ENCODE results near the gene TBCEL. TPM values are rescaled to one million over a fixed set of nuclear protein-coding genes. Genes with fewer than 3 reads are reported as not detected.

TBCEL gene
- total RNA-seq, 1 donor from 2014 or later, result 11.1 TPM

DNA sequence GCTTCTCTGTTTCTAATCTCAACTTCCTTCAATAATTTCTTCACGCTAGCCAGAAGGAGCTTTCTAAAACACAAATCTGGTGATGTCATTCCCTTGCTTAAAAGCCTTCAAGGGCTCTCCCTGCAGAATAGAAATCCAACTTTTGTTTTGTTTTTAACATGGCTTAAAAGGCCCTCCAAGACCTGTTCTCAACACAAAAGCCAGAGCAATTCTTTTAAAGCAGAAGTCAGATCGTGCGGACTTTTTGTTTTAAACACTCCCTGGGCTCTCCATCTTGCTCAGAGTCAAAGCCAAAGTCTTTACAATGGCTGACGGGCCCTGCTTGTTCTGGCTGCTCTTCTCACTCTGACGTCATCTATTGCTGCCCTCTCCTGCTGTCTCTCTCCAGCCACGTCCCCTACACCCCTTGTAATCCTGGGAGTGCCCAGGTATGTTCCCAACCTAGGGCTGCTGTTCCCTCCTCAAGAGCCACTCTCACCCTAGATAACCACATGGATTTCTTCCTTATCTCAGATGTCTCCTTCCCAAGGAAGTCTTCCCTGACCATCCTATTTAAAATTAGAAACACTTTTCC is 99.7 kb downstream of the TBCEL start:
- H3K4me1 Mint-ChIP-seq (ENCODE audit: low read depth), result no peaks in the 10 kb centered on the region
- H3K9me3 Mint-ChIP-seq, result peaks cover 8% of the 10 kb centered on the region
- no peak for DNase-seq (ENCODE audit: low spot score)
- H3K4me3 Mint-ChIP-seq, result no peak overlapping the region
- peaks cover 4% of the 10 kb centered on the region for H3K27me3 Mint-ChIP-seq (ENCODE audit: insufficient read depth)
- H3K27ac Mint-ChIP-seq, result no peak overlapping the region
- intact Hi-C loops (cut with micrococcal nuclease), result no loop called here
- peaks cover 1% of the 10 kb centered on the region for H3K36me3 Mint-ChIP-seq (ENCODE audit: low read depth)

- peaks cover 1% of the 10 kb centered on the region for H3K36me3 Mint-ChIP-seq (ENCODE audit: low read depth)
- H3K27ac Mint-ChIP-seq, result no peak overlapping the region
- H3K9me3 Mint-ChIP-seq, result peaks cover 8% of the 10 kb centered on the region
- H3K4me1 Mint-ChIP-seq (ENCODE audit: low read depth), result no peaks in the 10 kb centered on the region
- no peak for DNase-seq (ENCODE audit: low spot score)
- intact Hi-C loops (cut with micrococcal nuclease), result no loop called here
- peaks cover 2% of the 10 kb centered on the region for H3K27me3 Mint-ChIP-seq (ENCODE audit: insufficient read depth)
- no peak overlapping the region for H3K4me3 Mint-ChIP-seq
These were observed 103.9 kb downstream of the TBCEL start for GRCh38 chr11:121127809-121128208.

- Mint-ChIP-seq H3K9me3 (no peaks in the 10 kb centered on the region), H3K4me1 (ENCODE audit: low read depth) (no peaks in the 10 kb centered on the region), H3K36me3 (ENCODE audit: low read depth) (no peaks in the 10 kb centered on the region), H3K4me3 (no peak overlapping the region), H3K27me3 (ENCODE audit: insufficient read depth) (no peaks in the 10 kb centered on the region), H3K27ac (no peak overlapping the region)
- intact Hi-C loops (cut with micrococcal nuclease), result no loop called here
- DNase-seq (ENCODE audit: low spot score), result no peak
These were observed 105.7 kb downstream of the TBCEL start for GRCh38 chr11:121129362-121130340.

GRCh38 chr11:121131656-121132055 is 107.8 kb downstream of the TBCEL start:
- no peak for DNase-seq (ENCODE audit: low spot score)
- H3K4me3 Mint-ChIP-seq, result no peak overlapping the region
- H3K27ac Mint-ChIP-seq, result no peak overlapping the region
- H3K27me3 Mint-ChIP-seq (ENCODE audit: insufficient read depth), result no peaks in the 10 kb centered on the region
- H3K4me1 Mint-ChIP-seq (ENCODE audit: low read depth), result no peaks in the 10 kb centered on the region
- intact Hi-C loops (cut with micrococcal nuclease), result no loop called here
- no peaks in the 10 kb centered on the region for H3K36me3 Mint-ChIP-seq (ENCODE audit: low read depth)
- no peaks in the 10 kb centered on the region for H3K9me3 Mint-ChIP-seq

GRCh38 chr11:121132211-121132976 is 108.5 kb downstream of the TBCEL start:
- no peak overlapping the region for H3K27ac Mint-ChIP-seq
- H3K9me3 Mint-ChIP-seq, result no peaks in the 10 kb centered on the region
- no peak overlapping the region for H3K4me3 Mint-ChIP-seq
- DNase-seq (ENCODE audit: low spot score), result no peak
- no peaks in the 10 kb centered on the region for H3K27me3 Mint-ChIP-seq (ENCODE audit: insufficient read depth)
- intact Hi-C loops (cut with micrococcal nuclease), result no loop called here
- H3K4me1 Mint-ChIP-seq (ENCODE audit: low read depth), result no peaks in the 10 kb centered on the region
- H3K36me3 Mint-ChIP-seq (ENCODE audit: low read depth), result no peaks in the 10 kb centered on the region

DNA sequence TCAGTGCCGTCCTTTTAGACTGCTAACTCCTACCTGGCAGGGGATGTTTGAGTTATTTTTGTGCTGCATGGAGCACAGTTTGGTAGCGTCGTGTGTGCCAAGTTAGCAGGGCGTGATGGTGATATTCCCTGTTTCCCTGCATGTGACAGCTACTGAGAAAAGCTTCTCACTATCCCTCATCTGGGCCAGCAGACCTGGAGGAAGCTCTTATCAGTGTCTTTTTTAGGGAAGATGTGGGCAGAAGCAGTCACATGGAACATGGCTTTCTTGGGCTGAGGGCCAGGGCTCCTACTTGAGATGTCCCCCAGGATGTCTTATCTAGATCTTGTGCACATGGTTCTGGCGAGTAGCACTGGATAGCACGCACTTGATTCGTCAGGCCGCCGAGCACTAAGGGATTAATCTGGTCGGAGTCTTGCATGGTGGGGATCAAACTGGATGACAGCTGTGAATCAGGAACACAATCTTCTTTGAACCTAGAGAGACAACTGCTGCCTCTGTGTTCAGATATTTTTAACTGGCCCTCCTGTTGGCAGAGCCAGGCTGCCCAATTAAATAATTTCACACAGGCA is 110.9 kb downstream of the TBCEL start:
- Mint-ChIP-seq H3K36me3 (ENCODE audit: low read depth) (no peaks in the 10 kb centered on the region), H3K9me3 (no peaks in the 10 kb centered on the region)

GRCh38 chr11:121137005-121137404 is 113.1 kb downstream of the TBCEL start:
- no peaks in the 10 kb centered on the region for H3K36me3 Mint-ChIP-seq (ENCODE audit: low read depth)
- no peak overlapping the region for H3K27ac Mint-ChIP-seq

More for the DNA sequence above, 110.9 kb downstream of the TBCEL start:
- intact Hi-C loops (cut with micrococcal nuclease), result no loop called here
- DNase-seq (ENCODE audit: low spot score), result no peak
- Mint-ChIP-seq H3K27me3 (ENCODE audit: insufficient read depth) (peaks cover 3% of the 10 kb centered on the region), H3K4me3 (no peak overlapping the region), H3K27ac (no peak overlapping the region), H3K4me1 (ENCODE audit: low read depth) (no peaks in the 10 kb centered on the region)

DNA sequence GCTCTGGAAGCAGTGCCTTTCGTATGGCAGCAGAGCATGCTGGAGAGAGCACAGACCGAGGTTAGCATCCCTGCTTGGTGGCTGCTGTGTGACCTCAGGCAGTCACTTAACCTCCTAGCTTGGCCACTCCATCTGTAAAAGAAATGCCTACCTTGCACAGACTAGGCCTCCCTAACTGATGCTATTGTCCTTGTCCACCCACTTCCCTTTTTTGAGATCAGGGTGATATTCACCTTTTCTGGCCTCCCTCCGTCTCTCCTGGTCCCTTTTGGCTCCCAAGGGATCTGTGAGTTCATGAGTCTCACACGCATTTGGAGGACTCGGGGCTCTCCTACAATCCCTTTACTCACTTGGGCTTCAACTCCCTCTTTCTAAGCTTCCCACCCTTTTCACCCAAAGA is 114.4 kb downstream of the TBCEL start:
- intact Hi-C loops (cut with micrococcal nuclease), result no loop called here
- H3K27ac Mint-ChIP-seq, result no peak overlapping the region

More at GRCh38 chr11:121137005-121137404, 113.1 kb downstream of the TBCEL start:
- no peak overlapping the region for H3K4me3 Mint-ChIP-seq
- no peaks in the 10 kb centered on the region for H3K9me3 Mint-ChIP-seq
- intact Hi-C loops (cut with micrococcal nuclease), result no loop called here
- H3K27me3 Mint-ChIP-seq (ENCODE audit: insufficient read depth), result peaks cover 3% of the 10 kb centered on the region
- no peaks in the 10 kb centered on the region for H3K4me1 Mint-ChIP-seq (ENCODE audit: low read depth)
- no peak for DNase-seq (ENCODE audit: low spot score)

GRCh38 chr11:121140369-121140768 is 116.5 kb downstream of the TBCEL start:
- H3K36me3 Mint-ChIP-seq (ENCODE audit: low read depth), result no peaks in the 10 kb centered on the region
- no peak for DNase-seq (ENCODE audit: low spot score)
- peaks cover 3% of the 10 kb centered on the region for H3K27me3 Mint-ChIP-seq (ENCODE audit: insufficient read depth)
- intact Hi-C loops (cut with micrococcal nuclease), result no loop called here
- no peaks in the 10 kb centered on the region for H3K4me1 Mint-ChIP-seq (ENCODE audit: low read depth)
- H3K4me3 Mint-ChIP-seq, result no peak overlapping the region
- no peak overlapping the region for H3K27ac Mint-ChIP-seq
- no peaks in the 10 kb centered on the region for H3K9me3 Mint-ChIP-seq

More for the DNA sequence above, 114.4 kb downstream of the TBCEL start:
- no peak for DNase-seq (ENCODE audit: low spot score)
- no peaks in the 10 kb centered on the region for H3K4me1 Mint-ChIP-seq (ENCODE audit: low read depth)
- H3K4me3 Mint-ChIP-seq, result no peak overlapping the region
- peaks cover 3% of the 10 kb centered on the region for H3K27me3 Mint-ChIP-seq (ENCODE audit: insufficient read depth)
- H3K9me3 Mint-ChIP-seq, result no peaks in the 10 kb centered on the region
- no peaks in the 10 kb centered on the region for H3K36me3 Mint-ChIP-seq (ENCODE audit: low read depth)

Other genes starting within 250 kb of the TBCEL start
- gene TECTA, start 77.1 kb downstream of the TBCEL start, total RNA-seq, result 0.16 and 0.34 TPM in 2 replicates